Parietal lobe (tissue), 2 donors: ENCODE measurements around the gene AIP. TPM values are rescaled to one million over a fixed set of nuclear protein-coding genes. Genes with fewer than 3 reads are reported as not detected.

Experiments
- small RNA-seq: library from RNA; depleted of rRNA; stranded (forward); fragments of <200 nt; gene quantifications from one replicate; pipeline ENCODE3, GENCODE V24; 2014; ENCODE audit warnings: low replicate concordance
- total RNA-seq: library from RNA; depleted of rRNA; stranded (reverse); fragments of >200 nt; gene quantifications from one replicate; pipeline ENCODE4 v1.2.3, GENCODE V29; 2014

AIP gene
- total RNA-seq, result 46.0 TPM

DNA sequence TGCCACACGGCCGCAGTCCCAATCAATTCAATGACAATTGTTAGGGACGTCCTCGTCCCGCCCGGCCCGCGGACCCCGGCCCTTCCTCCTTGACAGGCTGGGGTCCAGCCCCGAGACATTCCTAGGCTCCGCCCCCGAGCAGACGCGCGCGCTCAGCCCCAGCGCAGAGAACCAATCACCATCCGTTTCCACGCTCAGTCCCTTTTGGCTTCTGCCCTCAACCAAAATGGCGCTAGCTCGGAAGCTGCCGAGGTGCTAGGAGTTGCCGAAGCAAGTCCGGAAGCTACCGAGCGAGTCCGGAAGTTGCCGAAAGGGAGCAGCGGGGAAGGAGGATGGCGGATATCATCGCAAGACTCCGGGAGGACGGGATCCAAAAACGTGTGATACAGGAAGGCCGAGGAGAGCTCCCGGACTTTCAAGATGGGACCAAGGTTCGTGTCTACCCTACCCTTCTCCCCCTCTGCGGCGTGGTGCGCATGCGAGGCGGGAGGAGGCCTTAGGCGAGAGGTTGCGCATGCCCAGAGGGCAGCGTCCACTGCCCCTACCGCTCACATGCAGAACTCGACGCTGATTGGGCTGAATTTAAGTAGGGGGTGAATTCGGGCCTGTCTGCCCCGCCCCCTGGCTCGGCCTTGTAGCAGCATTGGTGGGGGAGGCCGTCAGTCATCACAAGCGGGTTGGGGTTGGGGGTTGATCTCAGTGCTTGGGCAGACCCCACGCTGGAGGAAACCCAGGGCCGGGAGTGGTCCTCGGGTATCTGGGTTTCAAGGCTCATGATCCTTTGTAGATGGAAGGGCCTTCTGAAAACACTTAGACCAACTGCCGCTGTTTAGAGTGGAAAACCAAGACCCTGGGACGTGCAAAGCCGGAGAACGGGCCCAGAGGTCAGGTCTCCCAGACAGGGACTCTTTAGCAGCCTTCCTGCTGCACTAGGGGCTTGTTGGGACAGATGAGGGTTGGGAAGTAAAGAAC is at the start of gene AIP:
TSS of gene AIP (plus strand) at position 200 of the 972 bp plus-strand sequence. CDS start at position 333, 133 bp downstream.

DNA sequence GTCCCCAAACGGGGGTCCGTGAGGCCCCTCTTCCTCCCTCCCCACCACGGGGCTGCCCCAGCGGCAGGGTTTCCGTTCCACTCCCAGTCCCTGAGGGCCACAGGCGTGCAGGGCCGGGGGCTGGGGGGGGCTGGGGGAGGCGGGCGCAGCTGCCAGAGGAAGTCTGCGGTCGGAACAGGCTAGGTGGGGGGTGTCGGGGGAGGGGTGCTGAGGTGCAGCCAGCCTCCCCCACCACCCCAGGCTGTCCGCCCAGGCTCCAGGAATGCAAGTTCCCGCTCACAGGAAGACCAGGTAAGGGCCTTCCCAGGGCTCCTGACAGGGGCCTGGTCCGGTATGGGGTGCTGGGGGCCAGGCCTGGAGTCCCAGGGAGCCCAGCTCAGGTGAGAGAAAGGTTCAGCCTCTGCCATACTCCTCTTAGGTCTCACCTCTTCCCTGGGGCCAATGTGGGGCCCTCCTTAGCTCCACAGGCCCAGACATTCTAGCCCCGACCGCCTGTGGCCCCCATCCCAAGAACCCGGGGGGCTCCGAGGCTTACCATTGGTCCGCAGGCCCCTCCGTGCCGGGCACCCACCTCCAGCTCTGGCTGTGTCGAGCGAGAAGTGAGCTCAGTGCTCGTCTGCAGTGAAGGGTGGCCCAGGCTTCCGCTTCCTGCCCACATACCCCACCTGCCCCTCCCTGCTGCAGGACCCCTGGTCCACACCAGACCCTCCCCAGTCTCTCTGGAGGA is 45.6 kb upstream of the AIP start, which contains the start of gene PTPRCAP:
TSS of gene PTPRCAP (minus strand) at position 601 of the 727 bp plus-strand sequence. CDS start at position 538, 63 bp downstream.

DNA sequence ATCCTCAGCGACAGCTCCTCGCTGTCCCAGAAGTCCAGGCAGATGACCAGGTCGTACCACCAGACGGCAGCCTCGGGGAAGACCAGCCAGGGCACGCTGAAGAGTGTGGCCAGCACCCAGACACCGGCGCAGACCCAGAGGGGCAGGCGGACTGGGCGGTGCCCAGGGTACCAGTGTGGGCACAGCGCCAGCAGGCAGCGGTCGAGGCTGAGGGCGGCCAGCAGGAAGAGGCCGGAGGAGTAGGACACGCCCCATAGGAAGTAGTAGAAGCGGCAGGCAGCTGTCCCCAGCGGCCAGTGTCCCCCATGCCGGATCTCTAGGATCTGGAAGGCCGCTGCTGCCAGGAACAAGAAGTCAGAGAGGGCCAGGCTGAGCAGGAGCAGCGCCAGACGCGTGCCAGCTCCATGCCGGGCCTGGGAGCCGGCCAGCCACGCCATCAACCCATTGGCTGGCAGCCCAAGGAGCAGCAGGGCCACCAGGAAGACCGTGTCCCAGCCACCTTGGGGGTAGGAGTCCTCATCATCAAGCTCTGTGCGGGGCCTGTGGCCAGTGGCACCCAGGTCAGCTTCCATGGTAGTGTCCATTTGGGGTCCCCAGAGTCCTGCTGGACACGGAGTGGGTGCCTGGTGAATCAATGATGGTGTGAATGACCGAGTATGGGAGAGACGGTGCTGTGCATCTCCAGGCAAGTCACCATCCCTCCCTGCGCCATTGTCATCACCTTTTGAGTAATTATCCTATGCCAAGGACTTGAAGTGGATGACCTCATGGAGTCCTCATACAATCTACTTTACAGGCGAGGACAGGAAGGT is 30.5 kb upstream of the AIP start, which contains the start of gene GPR152:
TSS of gene GPR152 (minus strand) at position 589 of the 812 bp plus-strand sequence. CDS start at position 584, 5 bp downstream.

DNA sequence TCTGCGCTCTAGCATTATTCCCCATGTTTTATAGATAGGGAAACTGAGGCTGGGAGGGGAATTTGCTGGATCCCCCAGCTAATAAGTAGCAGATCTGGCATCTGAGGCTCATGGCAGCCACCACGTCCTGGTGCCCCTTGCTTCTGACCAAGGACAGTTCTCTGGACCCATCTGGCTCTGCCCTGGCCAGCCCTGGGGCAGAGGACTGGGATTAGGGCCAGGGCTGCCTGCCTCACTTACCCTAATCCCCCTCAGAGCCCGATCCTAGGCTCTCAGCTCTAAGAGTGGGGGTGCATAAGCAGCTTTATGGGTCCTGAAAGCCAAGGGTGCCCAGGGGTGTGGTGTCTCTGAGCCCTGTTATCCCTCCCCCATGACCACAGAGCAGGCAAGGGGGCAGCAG is 27.8 kb upstream of the AIP start, which contains the start of gene CABP4:
TSS of gene CABP4 (plus strand) at position 301 of the 400 bp plus-strand sequence. CDS start at position 371, 70 bp downstream.

DNA sequence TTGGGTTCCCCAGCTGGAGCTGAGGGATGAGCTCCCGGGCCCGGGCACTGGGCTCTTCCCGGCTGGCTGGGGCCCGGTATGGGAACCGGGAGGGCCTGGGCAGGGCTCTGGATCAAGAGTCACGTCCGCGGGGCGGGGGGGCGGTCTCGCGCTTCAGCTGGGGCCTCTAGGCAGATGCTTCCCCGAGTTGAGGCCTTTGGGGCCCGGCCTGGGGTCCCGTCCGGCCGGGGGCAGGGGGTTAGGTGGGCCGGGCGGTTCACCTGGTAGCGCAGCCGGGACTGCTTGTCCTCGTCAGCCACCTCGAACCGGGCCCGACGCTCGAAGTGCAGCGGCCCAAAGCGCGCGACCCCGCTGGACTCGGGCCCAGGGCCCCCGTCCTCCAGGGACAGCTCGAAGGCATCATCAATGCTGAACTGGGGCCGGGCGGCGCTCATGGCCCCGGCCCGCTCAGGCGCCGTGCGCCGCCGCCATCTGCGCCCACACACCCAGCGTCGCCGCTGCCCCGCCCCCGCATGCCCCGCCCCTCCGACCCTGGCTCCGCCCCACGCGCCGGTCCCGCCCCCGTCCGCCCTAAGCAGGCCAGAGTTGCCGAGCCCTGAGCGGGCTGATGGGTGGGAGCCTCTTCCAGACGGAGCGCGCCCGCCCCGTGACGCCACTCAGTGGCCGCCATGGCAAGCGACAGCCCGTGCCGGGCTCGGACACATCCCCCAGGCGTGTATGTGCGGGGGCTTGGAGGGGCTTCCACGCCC is 13.9 kb upstream of the AIP start, which contains the start of gene TMEM134:
TSS of gene TMEM134 (minus strand) at position 493 of the 749 bp plus-strand sequence. CDS start at position 434, 59 bp downstream.

DNA sequence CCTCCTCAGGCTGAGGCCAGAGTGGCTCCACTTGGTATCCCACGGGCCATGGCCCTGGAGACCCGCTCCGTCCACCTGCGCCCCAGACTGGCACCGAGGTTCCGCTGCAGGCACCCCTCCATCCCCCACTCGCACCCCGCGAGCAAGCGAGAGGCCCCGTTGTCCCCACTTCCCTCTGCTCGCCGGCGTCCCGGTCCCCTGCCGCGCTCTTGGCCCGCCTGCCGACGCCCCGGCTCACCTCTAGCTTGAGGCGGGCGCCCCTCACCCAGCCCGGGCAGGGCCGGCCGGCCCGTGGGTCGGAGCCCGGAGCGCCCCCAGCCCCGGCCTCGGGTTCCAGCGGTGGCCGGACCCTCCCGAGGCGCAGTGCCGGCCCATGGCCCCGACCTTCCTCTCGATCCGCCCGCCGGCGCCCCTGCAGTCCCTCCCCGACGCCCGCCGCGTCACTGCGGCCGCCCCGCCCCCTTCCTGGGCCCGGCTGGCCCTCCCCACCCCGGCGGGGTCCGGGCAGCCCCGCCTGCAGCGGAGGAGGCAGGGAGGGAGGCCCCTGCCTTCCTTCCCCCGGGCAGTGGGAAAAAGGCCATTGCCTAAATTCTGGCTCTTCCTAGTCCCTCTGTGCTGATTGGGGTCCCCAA is 22.2 kb downstream of the AIP start, which contains the start of gene PITPNM1:
TSS of gene PITPNM1 (minus strand) at position 414 of the 632 bp plus-strand sequence. CDS start 1,183 bp downstream, outside the sequence.

DNA sequence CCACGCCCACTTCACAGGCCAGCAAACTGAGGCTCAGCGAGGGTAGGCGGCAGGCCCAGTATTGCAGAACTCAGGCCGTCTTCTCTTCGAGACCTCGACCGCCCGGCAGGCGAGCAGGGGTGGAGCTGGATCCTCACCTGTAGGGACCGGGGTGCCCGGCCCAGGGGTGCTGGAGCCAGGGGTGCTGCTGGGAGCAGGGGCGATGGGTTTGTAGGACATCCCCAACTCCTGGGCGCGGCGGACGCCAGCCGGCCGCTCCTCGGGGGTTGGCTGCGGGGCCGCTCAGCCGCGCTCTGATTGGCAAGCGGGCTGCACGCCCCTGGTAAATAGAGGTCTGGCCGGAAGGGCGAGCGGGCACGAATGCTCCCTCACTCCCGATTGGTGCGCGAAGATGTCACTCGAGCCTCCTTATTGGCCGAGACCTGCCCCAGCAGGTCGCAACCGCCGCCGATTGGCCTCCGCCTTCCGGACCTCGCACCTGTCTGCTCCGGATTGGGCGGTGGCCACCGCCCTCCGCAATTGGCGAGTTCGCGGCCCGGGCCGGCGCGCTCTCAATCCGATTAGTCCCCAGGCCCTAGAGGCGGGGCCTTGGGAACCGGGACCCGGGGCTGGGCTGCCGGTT is 25.1 kb downstream of the AIP start, which contains the start of gene CDK2AP2:
TSS of gene CDK2AP2 (minus strand) at position 299 of the 622 bp plus-strand sequence. CDS start at position 219, 80 bp downstream.

DNA sequence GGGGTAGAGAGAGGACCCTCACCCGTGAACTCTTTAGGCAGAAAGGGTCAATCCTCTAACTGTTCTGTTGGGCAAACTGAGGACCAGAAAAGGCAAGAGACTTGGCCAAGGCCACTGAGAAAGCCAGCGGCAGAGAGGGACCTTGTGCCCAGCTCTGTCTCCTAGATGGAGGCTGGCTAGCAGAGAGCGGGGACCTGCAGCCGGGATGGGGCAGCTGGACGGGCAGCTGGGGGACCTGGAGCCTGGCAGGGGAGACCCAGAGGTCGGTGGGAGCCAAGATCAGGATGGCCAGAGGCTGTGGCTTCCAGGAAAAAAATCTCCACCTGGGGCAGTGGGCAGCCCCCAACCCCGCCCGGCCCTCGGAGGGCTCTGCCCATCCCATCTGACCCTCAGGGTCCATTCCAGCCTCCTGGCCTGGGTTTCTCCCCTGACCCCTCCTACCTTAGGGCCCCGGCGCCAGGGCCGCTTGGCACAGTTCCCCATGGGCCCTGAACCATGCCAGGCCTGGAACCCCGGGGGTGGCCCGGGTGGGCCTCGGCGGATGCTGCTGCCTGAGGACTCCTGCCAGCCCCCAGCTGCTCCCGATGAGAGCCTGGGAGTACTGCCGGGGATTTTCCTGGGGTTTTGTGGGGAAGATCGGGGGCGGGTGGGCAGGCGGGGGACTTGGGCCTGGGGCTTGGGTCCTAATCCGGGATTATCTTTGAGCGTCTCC is 40.2 kb downstream of the AIP start, which contains the start of gene CABP2:
TSS of gene CABP2 (minus strand) at position 603 of the 712 bp plus-strand sequence. CDS start at position 483, 120 bp downstream.

Small RNA genes within 50 kb of the gene (small RNA-seq; reads per million reads assigned to genes)
- not detected for gene MIR6752

Other genes with a start within 250 kb of the AIP start
- 50.7 TPM for gene GRK2, start 216.6 kb upstream of the AIP start, total RNA-seq
- gene ANKRD13D, start 193.7 kb upstream of the AIP start, total RNA-seq, result 57.9 TPM
- 8.5 TPM for gene SSH3, start 179.5 kb upstream of the AIP start, total RNA-seq
- 5.9 TPM for gene POLD4, start 129.5 kb upstream of the AIP start, total RNA-seq
- gene CLCF1, start 109.4 kb upstream of the AIP start, total RNA-seq, result 0.31 TPM
- gene RAD9A, start 91.0 kb upstream of the AIP start, total RNA-seq, result 27.5 TPM
- 57.0 TPM for gene PPP1CA, start 81.2 kb upstream of the AIP start, total RNA-seq
- gene TBC1D10C, start 78.9 kb upstream of the AIP start, total RNA-seq, result 0.31 TPM
- gene CARNS1, start 67.3 kb upstream of the AIP start, total RNA-seq, result 0.31 TPM
- gene RPS6KB2, start 54.5 kb upstream of the AIP start, total RNA-seq, result 16.0 TPM
- gene PTPRCAP, start 45.3 kb upstream of the AIP start, total RNA-seq, result 0.63 TPM
- gene CORO1B, start 39.5 kb upstream of the AIP start, total RNA-seq, result 24.4 TPM
- gene GPR152, start 30.3 kb upstream of the AIP start, total RNA-seq, result not detected
- not detected for gene CABP4, start 27.7 kb upstream of the AIP start, total RNA-seq
- gene TMEM134, start 13.8 kb upstream of the AIP start, total RNA-seq, result 19.7 TPM
- 39.1 TPM for gene PITPNM1, start 22.3 kb downstream of the AIP start, total RNA-seq
- gene CDK2AP2, start 25.1 kb downstream of the AIP start, total RNA-seq, result 6.6 TPM
- gene CABP2, start 40.4 kb downstream of the AIP start, total RNA-seq, result not detected
- gene GSTP1, start 100.8 kb downstream of the AIP start, total RNA-seq, result 151 TPM
- gene NDUFV1, start 123.9 kb downstream of the AIP start, total RNA-seq, result 174 TPM
- gene NUDT8, start 146.9 kb downstream of the AIP start, total RNA-seq, result 4.4 TPM
- gene TBX10, start 156.7 kb downstream of the AIP start, total RNA-seq, result not detected
- not detected for gene ACY3, start 167.7 kb downstream of the AIP start, total RNA-seq
- not detected for gene ALDH3B2, start 191.6 kb downstream of the AIP start, total RNA-seq